Kidney epithelial cell (primary cell): ENCODE data around the gene RAD51B. TPM values are rescaled to one million over a fixed set of nuclear protein-coding genes. Genes with fewer than 3 reads are reported as not detected.

Experiments
- DNase-seq: peaks from one replicate; pipeline ENCODE4 v3.0.0-alpha.2; 2010; ENCODE audit warnings: low read depth
- H3K27me3 ChIP-seq: 2 replicates; pipeline ENCODE4 v1.6.0; 2011; ENCODE audit warnings: low read length; ENCODE audit not compliant: control insufficient read depth, insufficient read depth
- H3K36me3 ChIP-seq: 2 replicates; pipeline ENCODE4 v1.5.1; 2011; ENCODE audit warnings: low read length; ENCODE audit not compliant: control insufficient read depth, insufficient read depth
- H3K4me3 ChIP-seq: 2 replicates; pipeline ENCODE4 v1.5.1; 2011; ENCODE audit warnings: low read depth, mild to moderate bottlenecking, control low read depth, low read length
- total RNA-seq: library from RNA; depleted of rRNA; stranded (reverse); fragments of >200 nt; gene quantifications from 2 replicates; pipeline ENCODE4 v1.2.3, GENCODE V29; 2015
- TF ChIP-seq, protein P1 (sequence below): IDR thresholded peaks from 2 replicates; pipeline ENCODE4 v1.5.1; 2011; ENCODE audit warnings: mild to moderate bottlenecking, moderate library complexity, low read length, control low read depth, inconsistent platforms; ENCODE audit not compliant: insufficient read depth, poor library complexity, severe bottlenecking

Gene RAD51B
- total RNA-seq, 1 donor from 2014 or later: 9.5 TPM

- Histone ChIP-seq H3K36me3 (no peaks in the 10 kb centered on the region), H3K4me3 (no peak overlapping the region), H3K27me3 (no peaks in the 10 kb centered on the region)
- DNase-seq: no peak
- TF ChIP-seq, protein P1, sequence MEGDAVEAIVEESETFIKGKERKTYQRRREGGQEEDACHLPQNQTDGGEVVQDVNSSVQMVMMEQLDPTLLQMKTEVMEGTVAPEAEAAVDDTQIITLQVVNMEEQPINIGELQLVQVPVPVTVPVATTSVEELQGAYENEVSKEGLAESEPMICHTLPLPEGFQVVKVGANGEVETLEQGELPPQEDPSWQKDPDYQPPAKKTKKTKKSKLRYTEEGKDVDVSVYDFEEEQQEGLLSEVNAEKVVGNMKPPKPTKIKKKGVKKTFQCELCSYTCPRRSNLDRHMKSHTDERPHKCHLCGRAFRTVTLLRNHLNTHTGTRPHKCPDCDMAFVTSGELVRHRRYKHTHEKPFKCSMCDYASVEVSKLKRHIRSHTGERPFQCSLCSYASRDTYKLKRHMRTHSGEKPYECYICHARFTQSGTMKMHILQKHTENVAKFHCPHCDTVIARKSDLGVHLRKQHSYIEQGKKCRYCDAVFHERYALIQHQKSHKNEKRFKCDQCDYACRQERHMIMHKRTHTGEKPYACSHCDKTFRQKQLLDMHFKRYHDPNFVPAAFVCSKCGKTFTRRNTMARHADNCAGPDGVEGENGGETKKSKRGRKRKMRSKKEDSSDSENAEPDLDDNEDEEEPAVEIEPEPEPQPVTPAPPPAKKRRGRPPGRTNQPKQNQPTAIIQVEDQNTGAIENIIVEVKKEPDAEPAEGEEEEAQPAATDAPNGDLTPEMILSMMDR: no peak
Measured at GRCh38 chr14:68637106-68638021, 817.8 kb downstream of the RAD51B start.

DNA sequence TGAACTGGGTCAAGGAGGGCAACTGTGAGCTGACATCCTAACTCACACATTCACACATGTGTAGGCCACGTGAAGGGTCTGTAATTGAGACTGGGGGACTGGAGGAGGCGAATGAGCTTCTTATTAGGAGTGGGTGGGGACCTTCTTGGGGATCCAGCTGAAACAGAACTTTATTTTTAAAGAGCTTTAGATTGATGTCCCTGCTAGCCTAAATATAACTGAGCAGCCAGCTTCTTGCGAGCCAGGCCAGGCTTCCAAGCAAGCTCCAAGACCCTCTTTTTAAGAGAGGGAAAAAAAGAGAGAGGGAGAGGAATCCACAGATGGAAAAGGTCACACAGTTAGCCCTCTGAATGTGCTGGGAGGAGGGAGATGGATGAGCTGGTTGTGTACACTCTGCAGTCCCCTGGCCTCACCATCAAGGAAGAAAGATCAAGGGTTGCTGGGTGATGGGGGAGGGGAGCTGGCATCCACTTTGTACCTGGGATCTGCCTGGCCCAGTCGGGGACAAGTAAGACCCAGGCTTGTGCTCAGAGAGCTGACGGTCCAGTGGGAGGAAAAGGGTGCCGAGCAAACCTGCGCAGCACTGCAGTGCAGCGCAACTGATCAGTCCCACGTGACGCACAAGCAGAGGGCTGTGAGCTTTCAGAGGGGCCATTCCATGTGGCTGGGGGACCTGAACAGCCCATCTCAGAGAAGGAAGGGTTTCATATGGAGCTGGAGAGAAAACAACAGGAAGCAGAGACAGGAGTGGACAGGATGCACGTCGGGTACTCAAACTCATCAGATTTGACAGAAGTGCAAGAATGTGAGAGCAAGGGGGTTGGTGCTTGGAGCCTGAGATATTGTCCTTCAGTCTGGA lies 818.8 kb downstream of the RAD51B start:
- no peak for DNase-seq
- H3K36me3 ChIP-seq: no peaks in the 10 kb centered on the region

GRCh38 chr14:68639000-68639757 lies 819.6 kb downstream of the RAD51B start:
- DNase-seq: no peak
- TF ChIP-seq, protein P1: no peak
- no peaks in the 10 kb centered on the region for H3K36me3 ChIP-seq
- no peak overlapping the region for H3K4me3 ChIP-seq
- no peaks in the 10 kb centered on the region for H3K27me3 ChIP-seq

More for the DNA sequence above, 818.8 kb downstream of the RAD51B start:
- Histone ChIP-seq H3K27me3 (no peaks in the 10 kb centered on the region), H3K4me3 (no peak overlapping the region)
- TF ChIP-seq, protein P1: no peak

DNA sequence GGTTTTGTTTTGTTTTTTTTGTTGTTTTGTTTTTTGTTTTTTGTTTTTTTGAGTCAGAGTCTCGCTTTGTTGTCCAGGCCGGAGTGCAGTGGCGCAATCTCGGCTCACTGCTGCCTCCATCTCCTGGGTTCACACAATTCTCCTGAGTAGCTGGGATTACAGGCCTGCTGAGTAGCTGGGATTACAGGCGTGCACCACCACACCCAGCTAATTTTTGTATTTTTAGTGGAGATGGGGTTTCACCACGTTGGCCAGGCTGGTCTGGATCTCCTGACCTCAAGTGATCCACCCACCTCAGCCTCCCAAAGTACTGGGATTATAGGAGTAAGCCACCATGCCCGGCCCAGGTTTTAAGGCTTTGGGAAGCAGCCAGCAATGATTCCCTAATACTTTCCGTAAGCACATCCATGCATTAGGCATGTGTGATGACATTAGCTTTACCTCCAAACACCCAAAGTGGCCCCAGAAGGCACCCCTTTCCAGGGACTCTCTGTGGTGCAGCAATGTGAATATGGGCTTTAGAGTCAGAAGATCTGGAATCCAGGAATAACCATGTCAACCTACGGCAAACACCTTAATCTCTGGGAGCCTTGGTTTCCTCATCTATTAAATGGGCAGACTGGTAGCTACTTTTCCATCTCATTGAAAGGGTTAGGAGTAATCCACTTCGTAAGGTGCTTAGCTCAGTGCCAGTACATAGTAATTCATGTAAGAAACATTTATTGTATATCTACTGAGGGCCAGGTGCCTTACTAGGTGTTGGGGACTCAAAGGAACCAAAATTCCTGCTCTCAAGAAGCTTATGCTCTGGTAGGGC lies 820.4 kb downstream of the RAD51B start:
- no peak overlapping the region for H3K4me3 ChIP-seq
- no peaks in the 10 kb centered on the region for H3K27me3 ChIP-seq
- H3K36me3 ChIP-seq: no peaks in the 10 kb centered on the region
- TF ChIP-seq, protein P1: no peak
- DNase-seq: no peak

GRCh38 chr14:68643673-68644072 lies 824.1 kb downstream of the RAD51B start:
- no peak for DNase-seq

More at GRCh38 chr14:68643673-68644072, 824.1 kb downstream of the RAD51B start:
- Histone ChIP-seq H3K27me3 (no peaks in the 10 kb centered on the region), H3K4me3 (no peak overlapping the region), H3K36me3 (no peaks in the 10 kb centered on the region)
- TF ChIP-seq, protein P1: no peak
